ENCODE measurements around the gene GRIA4.

GRIA4 gene

GRCh38 chr11:105690467-105690866 lies 80.6 kb downstream of the GRIA4 start:
- no peak overlapping the region for H3K4me2 ChIP-seq (ENCODE audit: low read depth, low read length, poor library complexity, severe bottlenecking)
- H4K20me1 ChIP-seq (ENCODE audit: insufficient read depth, low read length, poor library complexity, severe bottlenecking) = no peaks in the 10 kb centered on the region
- no peaks in the 10 kb centered on the region for H3K4me1 ChIP-seq (ENCODE audit: insufficient read depth, low read length, poor library complexity, severe bottlenecking)
- no peaks in the 10 kb centered on the region for H3K9me2 ChIP-seq (replicated peaks; ENCODE audit: low read depth, low read length)
- H3K4me3 ChIP-seq (ENCODE audit: low read length, poor library complexity, severe bottlenecking) = no peak overlapping the region
- H2AFZ ChIP-seq (ENCODE audit: low read length) = no peak overlapping the region
- no peak overlapping the region for H3K9ac ChIP-seq (ENCODE audit: low read depth, low read length, poor library complexity, severe bottlenecking)
- H3K36me3 ChIP-seq (ENCODE audit: insufficient read depth, low read length) = no peaks in the 10 kb centered on the region
- H3K27me3 ChIP-seq (ENCODE audit: insufficient read depth, low read length, poor library complexity, severe bottlenecking) = no peaks in the 10 kb centered on the region
- no peaks in the 10 kb centered on the region for H3K79me2 ChIP-seq (ENCODE audit: insufficient read depth, low read length)
- TF ChIP-seq EZH2phosphoT487 (IDR thresholded peaks at IDR 0.05; ENCODE audit: borderline replicate concordance) (no peak), CTCF (conservative IDR thresholded peaks at IDR 0.05; ENCODE audit: low read length) (no peak)
- H3K9me3 ChIP-seq (ENCODE audit: insufficient read depth, low read depth, low read length) = no peaks in the 10 kb centered on the region
- no peaks in the 10 kb centered on the region for H3F3A ChIP-seq (ENCODE audit: low read depth)

- TF ChIP-seq EZH2phosphoT487 (IDR thresholded peaks at IDR 0.05; ENCODE audit: borderline replicate concordance) = no peak
- TF ChIP-seq CTCF (conservative IDR thresholded peaks at IDR 0.05; ENCODE audit: low read length) = no peak
- Histone ChIP-seq H3K36me3 (ENCODE audit: insufficient read depth, low read length) (no peaks in the 10 kb centered on the region), H3K4me2 (ENCODE audit: low read depth, low read length, poor library complexity, severe bottlenecking) (no peak overlapping the region), H2AFZ (ENCODE audit: low read length) (no peak overlapping the region), H3K9ac (ENCODE audit: low read depth, low read length, poor library complexity, severe bottlenecking) (no peak overlapping the region), H4K20me1 (ENCODE audit: insufficient read depth, low read length, poor library complexity, severe bottlenecking) (no peaks in the 10 kb centered on the region), H3K9me3 (ENCODE audit: insufficient read depth, low read depth, low read length) (no peaks in the 10 kb centered on the region), H3K9me2 (replicated peaks; ENCODE audit: low read depth, low read length) (no peaks in the 10 kb centered on the region), H3K27me3 (ENCODE audit: insufficient read depth, low read length, poor library complexity, severe bottlenecking) (no peaks in the 10 kb centered on the region), H3K4me3 (ENCODE audit: low read length, poor library complexity, severe bottlenecking) (no peak overlapping the region), H3K79me2 (ENCODE audit: insufficient read depth, low read length) (no peaks in the 10 kb centered on the region), H3F3A (ENCODE audit: low read depth) (no peaks in the 10 kb centered on the region), H3K4me1 (ENCODE audit: insufficient read depth, low read length, poor library complexity, severe bottlenecking) (no peaks in the 10 kb centered on the region)
Observed at GRCh38 chr11:105693075-105693759, 83.3 kb downstream of the GRIA4 start.

- H3K4me1 ChIP-seq (ENCODE audit: insufficient read depth, low read length, poor library complexity, severe bottlenecking) = no peaks in the 10 kb centered on the region
- H3K79me2 ChIP-seq (ENCODE audit: insufficient read depth, low read length) = no peaks in the 10 kb centered on the region
- TF ChIP-seq CTCF (conservative IDR thresholded peaks at IDR 0.05; ENCODE audit: low read length) = no peak
- TF ChIP-seq EZH2phosphoT487 (IDR thresholded peaks at IDR 0.05; ENCODE audit: borderline replicate concordance) = no peak
- H2AFZ ChIP-seq (ENCODE audit: low read length) = no peak overlapping the region
- H3K9me3 ChIP-seq (ENCODE audit: insufficient read depth, low read depth, low read length) = no peaks in the 10 kb centered on the region
- no peaks in the 10 kb centered on the region for H4K20me1 ChIP-seq (ENCODE audit: insufficient read depth, low read length, poor library complexity, severe bottlenecking)
- H3K27me3 ChIP-seq (ENCODE audit: insufficient read depth, low read length, poor library complexity, severe bottlenecking) = no peaks in the 10 kb centered on the region
- H3F3A ChIP-seq (ENCODE audit: low read depth) = no peaks in the 10 kb centered on the region
- no peak overlapping the region for H3K4me2 ChIP-seq (ENCODE audit: low read depth, low read length, poor library complexity, severe bottlenecking)
- no peaks in the 10 kb centered on the region for H3K36me3 ChIP-seq (ENCODE audit: insufficient read depth, low read length)
- no peak overlapping the region for H3K4me3 ChIP-seq (ENCODE audit: low read length, poor library complexity, severe bottlenecking)
- H3K9ac ChIP-seq (ENCODE audit: low read depth, low read length, poor library complexity, severe bottlenecking) = no peak overlapping the region
- H3K9me2 ChIP-seq (replicated peaks; ENCODE audit: low read depth, low read length) = no peaks in the 10 kb centered on the region
Observed at GRCh38 chr11:105696000-105696399, 86.1 kb downstream of the GRIA4 start.

Data from Loucy (cell line).